Natural killer cell (primary cell): Measurements from ENCODE around the gene LRP6. TPM values are rescaled to one million over a fixed set of nuclear protein-coding genes. Genes with fewer than 3 reads are reported as not detected.

ENCODE experiments used
- ATAC-seq, 3 donors: fragments of 150-1000 bp in 2 of 3; fragments of 200-7000 bp in 1 of 3; cut with Tn5 transposase; 1 replicate in 1 of 3; 2 replicates in 2 of 3; pipeline ENCODE4 v1.10.0; 2021; ENCODE audit warnings: mild to moderate bottlenecking in 2 of 3, moderate library complexity in 2 of 3
- DNase-seq, 2 donors: peaks; one replicate each; pipeline versions ENCODE4 v3.0.0 to v3.0.0-alpha.2; 2013 to 2021; ENCODE audit warnings: mixed read lengths in 1 of 2
- H3K27ac ChIP-seq: one replicate; pipeline ENCODE4 v1.5.1; 2013; ENCODE audit warnings: mild to moderate bottlenecking, low read length
- H3K27me3 ChIP-seq: one replicate; pipeline ENCODE4 v1.6.1; 2013; ENCODE audit warnings: low read length; ENCODE audit not compliant: control insufficient read depth, insufficient read depth
- H3K36me3 ChIP-seq: one replicate; pipeline ENCODE4 v1.6.1; 2013; ENCODE audit warnings: low read length; ENCODE audit not compliant: control insufficient read depth, insufficient read depth
- H3K4me1 ChIP-seq: one replicate; pipeline ENCODE4 v1.6.1; 2013; ENCODE audit warnings: low read length; ENCODE audit not compliant: control insufficient read depth, insufficient read depth
- H3K4me3 ChIP-seq: one replicate; pipeline ENCODE4 v1.5.1; 2013; ENCODE audit warnings: low read length
- H3K9me3 ChIP-seq: one replicate; pipeline ENCODE4 v1.6.1; 2013; ENCODE audit warnings: low read length; ENCODE audit not compliant: control insufficient read depth, insufficient read depth
- H3K27ac Mint-ChIP-seq, 2 donors: one replicate each; pipeline ENCODE4 v1.8.0; 2022; ENCODE audit warnings: mild to moderate bottlenecking in 2 of 2, mixed read lengths in 2 of 2, moderate library complexity in 1 of 2
- H3K27me3 Mint-ChIP-seq, 2 donors: one replicate each; pipeline ENCODE4 v1.8.0; 2022; ENCODE audit warnings: low read depth in 2 of 2, mixed read lengths in 2 of 2
- H3K36me3 Mint-ChIP-seq: one replicate; pipeline ENCODE4 v1.8.0; 2022; ENCODE audit warnings: mixed read lengths
- H3K4me1 Mint-ChIP-seq, 2 donors: one replicate each; pipeline ENCODE4 v1.8.0; 2022; ENCODE audit warnings: mixed read lengths in 2 of 2
- H3K4me3 Mint-ChIP-seq: one replicate; pipeline ENCODE4 v1.8.0; 2022; ENCODE audit warnings: mild to moderate bottlenecking, moderate library complexity, mixed read lengths
- H3K9me3 Mint-ChIP-seq, 2 donors: one replicate each; pipeline ENCODE4 v1.8.0; 2022; ENCODE audit warnings: mixed read lengths in 2 of 2
- WGBS: methylation state at CpG from one replicate; pipeline ENCODE4 v1.1.7; 2013; ENCODE audit warnings: missing lambda C conversion rate; ENCODE audit not compliant: insufficient coverage; 5-methylcytosine and 5-hydroxymethylcytosine counted together
- intact Hi-C: fragments of 100-400 bp; cut with micrococcal nuclease; formaldehyde crosslinking; loops from one replicate; pipeline ENCODE4 v1.14.2; 2022
- total RNA-seq, 4 donors: library from RNA; stranded (reverse); fragments of 120-200 nt in 1 of 4; gene quantifications; one replicate each; pipeline versions ENCODE4 v1.2.3 to v1.2.4, GENCODE V29; 2013 to 2022
- TF ChIP-seq, protein P1 (sequence below): fragments of 200-600 bp; IDR thresholded peaks from one replicate; pipeline ENCODE4 v1.8.0; 2022; ENCODE audit warnings: antibody characterized with exemption

Gene LRP6
- total RNA-seq, 3 donors from 2014 or later (not counting 1 experiment from before 2014, with no cell fraction given) = 0.05 to 0.33 TPM; not detected in 1

DNA sequence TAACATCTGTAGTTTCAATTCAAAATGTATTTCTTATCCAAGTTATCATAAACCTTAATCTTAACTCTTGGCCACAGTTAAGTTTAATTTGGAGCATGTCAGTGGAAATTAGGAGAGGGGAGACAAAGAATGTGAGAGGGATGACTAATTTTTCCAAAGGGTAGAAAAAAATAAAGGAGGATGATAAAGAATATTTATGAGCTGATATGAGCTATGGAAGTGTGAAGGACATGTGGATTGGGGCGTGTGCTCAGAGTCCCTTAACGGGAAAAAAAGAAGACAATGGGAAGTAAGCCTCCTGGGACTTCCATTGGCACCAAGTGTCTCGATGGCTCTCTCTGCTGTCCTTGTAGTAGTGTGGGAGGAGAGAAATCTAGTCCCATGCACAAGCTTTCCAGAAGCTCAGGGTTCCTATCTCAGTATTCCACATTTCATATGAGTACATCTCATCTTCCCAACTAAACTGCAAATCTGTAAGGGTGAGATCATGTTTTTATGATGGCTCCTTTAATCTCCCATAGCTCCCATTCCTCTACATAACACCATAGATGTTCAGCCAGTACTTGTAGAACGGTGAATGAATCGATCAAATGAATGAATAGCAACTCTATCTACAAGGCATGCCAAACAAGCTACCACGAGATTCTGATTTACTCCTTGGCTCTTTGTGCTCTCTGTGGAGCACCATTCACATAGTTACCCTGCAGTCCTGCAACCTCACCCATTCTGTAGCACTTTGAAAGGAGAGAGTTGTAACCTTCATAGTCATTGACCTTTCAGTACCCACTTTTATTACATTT is 168.8 kb downstream of the LRP6 start:
- peaks cover 22 to 50% of the 10 kb centered on the region in 2 donors for H3K27me3 Mint-ChIP-seq
- no peaks in the 10 kb centered on the region for H3K4me1 ChIP-seq
- H3K4me3 Mint-ChIP-seq = no peak overlapping the region
- ATAC-seq (no peak), DNase-seq (no peak)
- no peaks in the 10 kb centered on the region for H3K36me3 Mint-ChIP-seq
- no peaks in the 10 kb centered on the region for H3K36me3 ChIP-seq
- no peaks in the 10 kb centered on the region for H3K9me3 Mint-ChIP-seq
- no peak overlapping the region for H3K27ac Mint-ChIP-seq
- WGBS = 87% methylated on average over 6 of the region's 6 CpGs
- H3K4me1 Mint-ChIP-seq = no peaks in the 10 kb centered on the region
- intact Hi-C loops = no loop called here
- no peaks in the 10 kb centered on the region for H3K27me3 ChIP-seq
- TF ChIP-seq, protein P1, sequence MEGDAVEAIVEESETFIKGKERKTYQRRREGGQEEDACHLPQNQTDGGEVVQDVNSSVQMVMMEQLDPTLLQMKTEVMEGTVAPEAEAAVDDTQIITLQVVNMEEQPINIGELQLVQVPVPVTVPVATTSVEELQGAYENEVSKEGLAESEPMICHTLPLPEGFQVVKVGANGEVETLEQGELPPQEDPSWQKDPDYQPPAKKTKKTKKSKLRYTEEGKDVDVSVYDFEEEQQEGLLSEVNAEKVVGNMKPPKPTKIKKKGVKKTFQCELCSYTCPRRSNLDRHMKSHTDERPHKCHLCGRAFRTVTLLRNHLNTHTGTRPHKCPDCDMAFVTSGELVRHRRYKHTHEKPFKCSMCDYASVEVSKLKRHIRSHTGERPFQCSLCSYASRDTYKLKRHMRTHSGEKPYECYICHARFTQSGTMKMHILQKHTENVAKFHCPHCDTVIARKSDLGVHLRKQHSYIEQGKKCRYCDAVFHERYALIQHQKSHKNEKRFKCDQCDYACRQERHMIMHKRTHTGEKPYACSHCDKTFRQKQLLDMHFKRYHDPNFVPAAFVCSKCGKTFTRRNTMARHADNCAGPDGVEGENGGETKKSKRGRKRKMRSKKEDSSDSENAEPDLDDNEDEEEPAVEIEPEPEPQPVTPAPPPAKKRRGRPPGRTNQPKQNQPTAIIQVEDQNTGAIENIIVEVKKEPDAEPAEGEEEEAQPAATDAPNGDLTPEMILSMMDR = no peak
- no peaks in the 10 kb centered on the region for H3K9me3 ChIP-seq
- no peak overlapping the region for H3K4me3 ChIP-seq
- H3K27ac ChIP-seq = no peak overlapping the region

DNA sequence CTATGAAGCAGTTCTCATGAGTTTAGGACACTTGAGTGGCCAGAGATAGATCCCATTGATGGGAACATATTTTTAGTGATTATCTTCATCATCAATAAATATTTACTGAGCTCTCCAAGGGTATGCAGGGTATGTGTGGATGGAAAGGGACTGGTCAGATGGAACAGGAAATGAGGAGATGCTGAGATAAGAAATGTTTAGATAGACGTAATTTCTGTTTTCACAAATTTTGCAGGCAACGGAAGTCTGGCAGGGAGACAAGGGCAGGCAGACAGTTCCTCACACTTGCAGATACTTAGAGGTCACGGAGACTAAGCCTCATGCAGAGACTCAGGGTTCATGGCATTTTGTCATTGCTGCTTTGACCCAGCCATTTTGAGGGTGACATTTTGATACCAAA is 171.8 kb downstream of the LRP6 start:
- TF ChIP-seq, protein P1 = no peak
- Mint-ChIP-seq H3K27ac (no peak overlapping the region), H3K4me3 (no peak overlapping the region), H3K36me3 (no peaks in the 10 kb centered on the region), H3K27me3 (peaks cover 14 to 39% of the 10 kb centered on the region in 2 donors), H3K4me1 (no peaks in the 10 kb centered on the region), H3K9me3 (no peaks in the 10 kb centered on the region)
- no peak overlapping the region for H3K27ac ChIP-seq
- 38% methylated on average over 3 of the region's 3 CpGs for WGBS
- ATAC-seq = no peak
- H3K4me1 ChIP-seq = no peaks in the 10 kb centered on the region
- no peaks in the 10 kb centered on the region for H3K27me3 ChIP-seq
- H3K4me3 ChIP-seq = no peak overlapping the region
- intact Hi-C loops = no loop called here
- DNase-seq = no peak
- no peaks in the 10 kb centered on the region for H3K36me3 ChIP-seq
- H3K9me3 ChIP-seq = no peaks in the 10 kb centered on the region

DNA sequence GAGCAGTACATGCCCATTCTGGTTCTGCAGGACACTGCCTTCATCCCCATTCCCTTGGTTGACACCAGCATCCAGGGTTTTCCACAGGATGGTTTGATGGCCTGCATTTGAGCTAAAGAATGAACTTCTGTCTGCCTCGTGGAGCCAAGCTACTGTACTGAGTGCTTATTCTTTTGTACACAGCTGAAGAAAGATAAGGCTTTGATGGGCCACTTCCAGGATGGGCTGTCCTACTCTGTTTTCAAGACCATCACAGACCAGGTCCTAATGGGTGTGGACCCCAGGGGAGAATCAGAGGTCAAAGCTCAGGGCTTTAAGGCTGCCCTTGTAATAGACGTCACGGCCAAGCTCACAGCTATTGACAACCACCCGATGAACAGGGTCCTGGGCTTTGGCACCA is 172.4 kb downstream of the LRP6 start:
- Histone ChIP-seq H3K4me1 (no peaks in the 10 kb centered on the region), H3K36me3 (no peaks in the 10 kb centered on the region), H3K27ac (no peak overlapping the region), H3K9me3 (no peaks in the 10 kb centered on the region), H3K4me3 (no peak overlapping the region), H3K27me3 (no peaks in the 10 kb centered on the region)
- Mint-ChIP-seq H3K9me3 (no peaks in the 10 kb centered on the region), H3K27ac (no peak overlapping the region), H3K4me3 (no peak overlapping the region), H3K4me1 (no peaks in the 10 kb centered on the region), H3K36me3 (no peaks in the 10 kb centered on the region), H3K27me3 (peaks cover 14 to 44% of the 10 kb centered on the region in 2 donors)
- TF ChIP-seq, protein P1 = no peak
- ATAC-seq (no peak), DNase-seq (no peak)
- intact Hi-C loops = no loop called here
- 93% methylated on average over 4 of the region's 4 CpGs for WGBS
